B cell (primary cell): ENCODE data around the gene IPP.
A peak's percentile ranks its signal among the peaks of the same experiment; 100 is the strongest.

Experiments used
- EZH2 ChIP-seq: IDR thresholded peaks from 2 replicates; pipeline ENCODE4 v1.6.1; 2012; ENCODE audit warnings: borderline replicate concordance, low read depth, mild to moderate bottlenecking, moderate library complexity, low read length; ENCODE audit not compliant: insufficient read depth, poor library complexity, severe bottlenecking
- TF ChIP-seq, protein P1 (sequence below): fragments of 200-600 bp; IDR thresholded peaks from one replicate; pipeline ENCODE4 v1.8.0; 2022; ENCODE audit warnings: antibody characterized with exemption, mild to moderate bottlenecking

DNA sequence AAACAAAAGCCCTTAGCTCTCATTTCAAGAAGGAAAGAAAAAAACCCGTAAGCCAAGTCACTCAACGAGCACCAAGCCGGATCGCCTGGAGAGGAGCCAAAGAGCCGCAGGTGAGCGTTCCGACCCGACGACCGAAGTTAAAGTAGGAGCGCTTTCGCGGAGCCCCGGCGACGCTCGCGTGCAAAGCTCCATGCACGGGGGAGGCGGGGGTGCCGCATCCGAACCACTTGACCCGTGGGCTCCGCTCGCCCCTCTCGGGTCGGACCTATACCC, 64.5 kb downstream of the IPP start:
- TF ChIP-seq, protein P1, sequence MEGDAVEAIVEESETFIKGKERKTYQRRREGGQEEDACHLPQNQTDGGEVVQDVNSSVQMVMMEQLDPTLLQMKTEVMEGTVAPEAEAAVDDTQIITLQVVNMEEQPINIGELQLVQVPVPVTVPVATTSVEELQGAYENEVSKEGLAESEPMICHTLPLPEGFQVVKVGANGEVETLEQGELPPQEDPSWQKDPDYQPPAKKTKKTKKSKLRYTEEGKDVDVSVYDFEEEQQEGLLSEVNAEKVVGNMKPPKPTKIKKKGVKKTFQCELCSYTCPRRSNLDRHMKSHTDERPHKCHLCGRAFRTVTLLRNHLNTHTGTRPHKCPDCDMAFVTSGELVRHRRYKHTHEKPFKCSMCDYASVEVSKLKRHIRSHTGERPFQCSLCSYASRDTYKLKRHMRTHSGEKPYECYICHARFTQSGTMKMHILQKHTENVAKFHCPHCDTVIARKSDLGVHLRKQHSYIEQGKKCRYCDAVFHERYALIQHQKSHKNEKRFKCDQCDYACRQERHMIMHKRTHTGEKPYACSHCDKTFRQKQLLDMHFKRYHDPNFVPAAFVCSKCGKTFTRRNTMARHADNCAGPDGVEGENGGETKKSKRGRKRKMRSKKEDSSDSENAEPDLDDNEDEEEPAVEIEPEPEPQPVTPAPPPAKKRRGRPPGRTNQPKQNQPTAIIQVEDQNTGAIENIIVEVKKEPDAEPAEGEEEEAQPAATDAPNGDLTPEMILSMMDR, result peak; percentile 51
- TF ChIP-seq EZH2, result no peak
